HepG2 (cell line): ENCODE measurements around the gene ZNF541. TPM values are rescaled to one million over a fixed set of nuclear protein-coding genes. Genes with fewer than 3 reads are reported as not detected.

Experiments
- CBX1 ChIP-seq: IDR thresholded peaks from one replicate; pipeline ENCODE4 v1.6.1; 2016; ENCODE audit warnings: antibody characterized with exemption, low read depth
- CCDC6 ChIP-seq: sonication (generic); formaldehyde crosslinking; IDR thresholded peaks from 2 replicates; pipeline ENCODE4 v1.8.1; 2022; ENCODE audit warnings: mild to moderate bottlenecking, missing genetic modification reagents, moderate library complexity
- DNMT1 ChIP-seq: sonication (generic); formaldehyde crosslinking; IDR thresholded peaks from 2 replicates; pipeline ENCODE4 v1.5.1; 2020; ENCODE audit warnings: mild to moderate bottlenecking, missing genetic modification reagents
- ETV5 ChIP-seq: IDR thresholded peaks from 2 replicates; pipeline ENCODE4 v1.6.1; 2018; ENCODE audit warnings: missing biosample characterization, missing genetic modification reagents, inconsistent platforms, borderline replicate concordance
- FOXO1 ChIP-seq: sonication (generic); formaldehyde crosslinking; IDR thresholded peaks from 2 replicates; pipeline ENCODE4 v1.4.0; 2020; ENCODE audit warnings: missing genetic modification reagents
- GZF1 ChIP-seq: sonication (generic); formaldehyde crosslinking; IDR thresholded peaks from 2 replicates; pipeline ENCODE4 v1.5.1; 2020; ENCODE audit warnings: mild to moderate bottlenecking, missing genetic modification reagents
- HCFC1 ChIP-seq: fragments of 150-350 bp; IDR thresholded peaks from 2 replicates; pipeline ENCODE4 v1.6.1; 2014; ENCODE audit warnings: low read depth, low read length
- HDAC1 ChIP-seq: sonication (generic); formaldehyde crosslinking; IDR thresholded peaks from 2 replicates; pipeline ENCODE4 v1.5.1; 2020; ENCODE audit warnings: mild to moderate bottlenecking, missing genetic modification reagents
- HNF4G ChIP-seq, 2 experiments: sonication (generic) in 1 of 2; formaldehyde crosslinking in 1 of 2; IDR thresholded peaks; 2 replicates each; pipeline versions ENCODE4 v1.4.0 to v1.6.1; 2011 to 2020; ENCODE audit warnings: borderline replicate concordance in 2 of 2, low read depth in 2 of 2, mild to moderate bottlenecking in 2 of 2, low read length in 1 of 2, missing genetic modification reagents in 1 of 2, moderate library complexity in 1 of 2
- RARA ChIP-seq: IDR thresholded peaks from 2 replicates; pipeline ENCODE4 v1.6.1; 2016; ENCODE audit warnings: missing genetic modification reagents, missing compliant biosample characterization
- RXRA ChIP-seq: sonication (generic); formaldehyde crosslinking; IDR thresholded peaks from 2 replicates; pipeline ENCODE4 v1.5.1; 2020; ENCODE audit warnings: missing genetic modification reagents
- SAP130 ChIP-seq: IDR thresholded peaks from 2 replicates; pipeline ENCODE4 v1.6.1; 2016; ENCODE audit warnings: low read depth
- SMARCE1 ChIP-seq: fragments of 450-650 bp; IDR thresholded peaks from 2 replicates; pipeline ENCODE4 v1.6.1; 2017; ENCODE audit warnings: borderline replicate concordance
- ZFP82 ChIP-seq: sonication (generic); formaldehyde crosslinking; IDR thresholded peaks from 2 replicates; pipeline ENCODE4 v1.5.1; 2020; ENCODE audit warnings: mild to moderate bottlenecking, missing genetic modification reagents, borderline replicate concordance
- ZNF17 ChIP-seq: sonication (generic); formaldehyde crosslinking; IDR thresholded peaks from 2 replicates; pipeline ENCODE4 v1.5.0; 2020; ENCODE audit warnings: mild to moderate bottlenecking, missing genetic modification reagents
- ZNF263 ChIP-seq: sonication (generic); formaldehyde crosslinking; IDR thresholded peaks from 2 replicates; pipeline ENCODE4 v1.4.0; 2020; ENCODE audit warnings: missing genetic modification reagents
- ZNF431 ChIP-seq: sonication (generic); formaldehyde crosslinking; IDR thresholded peaks from 2 replicates; pipeline ENCODE4 v1.9.0; 2022; ENCODE audit warnings: missing genetic modification reagents, low read depth, mild to moderate bottlenecking, borderline replicate concordance
- ZNF878 ChIP-seq: sonication (generic); formaldehyde crosslinking; IDR thresholded peaks from 2 replicates; pipeline ENCODE4 v1.8.1; 2023; ENCODE audit warnings: mild to moderate bottlenecking, missing genetic modification reagents, moderate library complexity
- polyA plus RNA-seq, 8 experiments: library from polyadenylated mRNA; depleted of rRNA in 3 of 8; stranded (reverse) in 7 of 8; unstranded in 1 of 8; fragments of >200 nt; fragmentation: Illumina TruSeq in 4 of 8; extraction: Trizol in 4 of 8; gene quantifications; 2 replicates each; pipeline versions ENCODE4 v1.2.1 to v1.2.3, GENCODE V29; 2011 to 2016; ENCODE audit warnings: low read depth in 4 of 8, missing spikeins in 1 of 8, mixed read lengths in 1 of 8; ENCODE audit not compliant: insufficient read depth in 1 of 8
- total RNA-seq, 5 experiments: library from RNA; depleted of rRNA; stranded (reverse); fragments of >200 nt; fragmentation: Illumina TruSeq; extraction: Trizol; gene quantifications; 2 replicates each; pipeline ENCODE4 v1.2.3, GENCODE V29; 2016; ENCODE audit warnings: low read depth in 1 of 5
- TF ChIP-seq, protein P1 (sequence below): sonication (generic); formaldehyde crosslinking; IDR thresholded peaks from 2 replicates; pipeline ENCODE4 v1.8.0; 2022; ENCODE audit warnings: missing genetic modification reagents, mild to moderate bottlenecking, inconsistent platforms, borderline replicate concordance
- TF ChIP-seq, protein P2 (sequence below): sonication (generic); formaldehyde crosslinking; IDR thresholded peaks from 2 replicates; pipeline ENCODE4 v1.4.0; 2020; ENCODE audit warnings: missing genetic modification reagents
- TF ChIP-seq, protein P3 (sequence below): sonication (generic); formaldehyde crosslinking; IDR thresholded peaks from 2 replicates; pipeline ENCODE4 v1.4.0; 2020; ENCODE audit warnings: missing genetic modification reagents

Gene ZNF541
- total and polyA plus RNA-seq, 2 of the 13 experiments (the other 11 are each of a cell fraction or from before 2014, with no cell fraction given): 0.03 to 0.04 TPM

DNA sequence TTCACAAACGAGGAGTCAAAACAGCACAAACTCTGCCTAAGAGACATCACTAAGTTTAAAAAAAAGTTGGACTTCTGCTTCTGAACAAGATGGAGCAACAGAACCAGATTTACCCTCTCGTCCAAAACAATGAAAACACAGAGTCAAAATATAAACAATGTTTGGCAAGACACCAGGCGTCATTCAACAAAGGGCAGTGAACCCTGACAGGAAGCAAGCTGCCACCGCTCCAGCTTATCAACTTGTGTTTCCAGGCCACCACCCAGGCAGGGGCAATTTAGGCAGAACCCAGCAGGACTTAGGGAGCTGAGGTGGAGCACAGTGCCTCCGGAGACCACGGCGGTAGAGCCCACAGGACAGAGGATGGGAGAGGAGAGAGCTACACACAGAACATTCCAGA is 49.5 kb downstream of the ZNF541 start (continued):
- TF ChIP-seq, protein P1, sequence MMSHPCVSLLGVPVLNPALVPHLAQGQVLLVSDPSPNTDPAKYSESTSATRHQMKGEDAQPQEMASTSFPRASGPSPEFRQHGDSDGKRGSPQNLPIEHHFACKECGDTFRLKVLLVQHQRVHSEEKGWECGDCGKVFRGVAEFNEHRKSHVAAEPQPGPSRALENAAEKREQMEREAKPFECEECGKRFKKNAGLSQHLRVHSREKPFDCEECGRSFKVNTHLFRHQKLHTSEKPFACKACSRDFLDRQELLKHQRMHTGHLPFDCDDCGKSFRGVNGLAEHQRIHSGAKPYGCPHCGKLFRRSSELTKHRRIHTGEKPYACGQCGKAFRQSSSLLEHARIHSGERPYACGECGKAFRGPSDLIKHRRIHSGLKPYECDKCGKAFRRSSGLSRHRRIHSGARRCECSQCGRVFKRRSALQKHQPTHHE (CRISPR knock-in tag): no peak
- peak; percentile 30; the same call in 1 of the 2 replicates for TF ChIP-seq SAP130 (CRISPR knock-in tag)
- no peak for TF ChIP-seq ZNF431 (CRISPR knock-in tag)
- TF ChIP-seq HCFC1: no peak
- no peak for TF ChIP-seq GZF1 (CRISPR knock-in tag)
- TF ChIP-seq, protein P2, sequence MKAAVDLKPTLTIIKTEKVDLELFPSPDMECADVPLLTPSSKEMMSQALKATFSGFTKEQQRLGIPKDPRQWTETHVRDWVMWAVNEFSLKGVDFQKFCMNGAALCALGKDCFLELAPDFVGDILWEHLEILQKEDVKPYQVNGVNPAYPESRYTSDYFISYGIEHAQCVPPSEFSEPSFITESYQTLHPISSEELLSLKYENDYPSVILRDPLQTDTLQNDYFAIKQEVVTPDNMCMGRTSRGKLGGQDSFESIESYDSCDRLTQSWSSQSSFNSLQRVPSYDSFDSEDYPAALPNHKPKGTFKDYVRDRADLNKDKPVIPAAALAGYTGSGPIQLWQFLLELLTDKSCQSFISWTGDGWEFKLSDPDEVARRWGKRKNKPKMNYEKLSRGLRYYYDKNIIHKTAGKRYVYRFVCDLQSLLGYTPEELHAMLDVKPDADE (CRISPR knock-in tag): no peak
- no peak for TF ChIP-seq ZFP82 (CRISPR knock-in tag)
- TF ChIP-seq, protein P3, sequence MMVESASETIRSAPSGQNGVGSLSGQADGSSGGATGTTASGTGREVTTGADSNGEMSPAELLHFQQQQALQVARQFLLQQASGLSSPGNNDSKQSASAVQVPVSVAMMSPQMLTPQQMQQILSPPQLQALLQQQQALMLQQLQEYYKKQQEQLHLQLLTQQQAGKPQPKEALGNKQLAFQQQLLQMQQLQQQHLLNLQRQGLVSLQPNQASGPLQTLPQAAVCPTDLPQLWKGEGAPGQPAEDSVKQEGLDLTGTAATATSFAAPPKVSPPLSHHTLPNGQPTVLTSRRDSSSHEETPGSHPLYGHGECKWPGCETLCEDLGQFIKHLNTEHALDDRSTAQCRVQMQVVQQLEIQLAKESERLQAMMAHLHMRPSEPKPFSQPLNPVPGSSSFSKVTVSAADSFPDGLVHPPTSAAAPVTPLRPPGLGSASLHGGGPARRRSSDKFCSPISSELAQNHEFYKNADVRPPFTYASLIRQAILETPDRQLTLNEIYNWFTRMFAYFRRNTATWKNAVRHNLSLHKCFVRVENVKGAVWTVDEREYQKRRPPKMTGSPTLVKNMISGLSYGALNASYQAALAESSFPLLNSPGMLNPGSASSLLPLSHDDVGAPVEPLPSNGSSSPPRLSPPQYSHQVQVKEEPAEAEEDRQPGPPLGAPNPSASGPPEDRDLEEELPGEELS (CRISPR knock-in tag): peak; percentile 76
- peak; percentile 64; the same call in 1 of the 2 replicates for TF ChIP-seq ETV5
- no peak for TF ChIP-seq HNF4G (IDR thresholded peaks at IDR 0.05; ENCODE audit: borderline replicate concordance, low read depth, low read length)
- TF ChIP-seq HNF4G (CRISPR knock-in tag; IDR thresholded peaks at IDR 0.05; ENCODE audit: borderline replicate concordance, low read depth): no peak
- TF ChIP-seq RARA (CRISPR knock-in tag): 0 out of 2 replicates have a peak, but pooled peaks have one; percentile 26
- 0 out of 2 replicates have a peak, but pooled peaks have one; percentile 19 for TF ChIP-seq ZNF263
- no peak for TF ChIP-seq ZNF17 (CRISPR knock-in tag)
- peak; percentile 28; the same call in 1 of the 2 replicates for TF ChIP-seq RXRA
- TF ChIP-seq DNMT1 (CRISPR knock-in tag): no peak
- TF ChIP-seq FOXO1: no peak
- TF ChIP-seq ZNF878: no peak
- TF ChIP-seq CBX1: no peak
- TF ChIP-seq CCDC6 (CRISPR knock-in tag): no peak
- no peak for TF ChIP-seq SMARCE1
- no peak for TF ChIP-seq HDAC1 (CRISPR knock-in tag)
- TF ChIP-seq, all 625 proteins: peak for 18
